ENCODE results near the gene GALNT18. TPM values are rescaled to one million over a fixed set of nuclear protein-coding genes. Genes with fewer than 3 reads are reported as not detected.

GALNT18 gene
- total RNA-seq, 1 donor from 2014 or later = 22.1 TPM

- no peak overlapping the region for H3K27ac ChIP-seq
Observed at GRCh38 chr11:11494348-11494747, 127.5 kb downstream of the GALNT18 start.

GRCh38 chr11:11493698-11494097 lies 128.1 kb downstream of the GALNT18 start:
- TF ChIP-seq POLR2A (IDR thresholded peaks at IDR 0.05) (no peak), POLR2AphosphoS5 (IDR thresholded peaks at IDR 0.05; ENCODE audit: insufficient read depth in 1 of 2, low read depth in 1 of 2) (no peak), CTCF (IDR thresholded peaks at IDR 0.05) (no peak)
- Histone ChIP-seq H3K27ac (no peak overlapping the region), H3K27me3 (no peaks in the 10 kb centered on the region), H3K36me3 (no peaks in the 10 kb centered on the region), H3K4me1 (no peaks in the 10 kb centered on the region), H3K4me3 (no peak overlapping the region), H3K9me3 (no peaks in the 10 kb centered on the region)
- DNase-seq (ENCODE audit: extremely low spot score in 2 of 2) = no peak
- intact Hi-C loops (cut with DNase I) = no loop called here

More at GRCh38 chr11:11494348-11494747, 127.5 kb downstream of the GALNT18 start:
- no peaks in the 10 kb centered on the region for H3K36me3 ChIP-seq
- intact Hi-C loops (cut with DNase I) = no loop called here
- H3K9me3 ChIP-seq = no peaks in the 10 kb centered on the region
- no peak overlapping the region for H3K4me3 ChIP-seq
- no peak for TF ChIP-seq CTCF (IDR thresholded peaks at IDR 0.05)
- TF ChIP-seq POLR2AphosphoS5 (IDR thresholded peaks at IDR 0.05; ENCODE audit: insufficient read depth in 1 of 2, low read depth in 1 of 2) = no peak
- no peak for TF ChIP-seq POLR2A (IDR thresholded peaks at IDR 0.05)
- H3K4me1 ChIP-seq = no peaks in the 10 kb centered on the region
- DNase-seq (ENCODE audit: extremely low spot score in 2 of 2) = no peak
- H3K27me3 ChIP-seq = no peaks in the 10 kb centered on the region

- H3K4me1 ChIP-seq = no peaks in the 10 kb centered on the region
- H3K27me3 ChIP-seq = no peaks in the 10 kb centered on the region
- intact Hi-C loops (cut with DNase I) = no loop called here
- H3K4me3 ChIP-seq = no peak overlapping the region
- H3K27ac ChIP-seq = no peak overlapping the region
- no peaks in the 10 kb centered on the region for H3K36me3 ChIP-seq
- no peak for DNase-seq (ENCODE audit: extremely low spot score in 2 of 2)
- no peaks in the 10 kb centered on the region for H3K9me3 ChIP-seq
- TF ChIP-seq POLR2AphosphoS5 (IDR thresholded peaks at IDR 0.05; ENCODE audit: insufficient read depth in 1 of 2, low read depth in 1 of 2) (no peak), CTCF (IDR thresholded peaks at IDR 0.05) (no peak), POLR2A (IDR thresholded peaks at IDR 0.05) (no peak)
Observed at GRCh38 chr11:11491589-11491988, 130.2 kb downstream of the GALNT18 start.

GRCh38 chr11:11491014-11491413 lies 130.8 kb downstream of the GALNT18 start:
- Histone ChIP-seq H3K4me3 (no peak overlapping the region), H3K36me3 (no peaks in the 10 kb centered on the region), H3K27me3 (no peaks in the 10 kb centered on the region), H3K4me1 (no peaks in the 10 kb centered on the region), H3K9me3 (no peaks in the 10 kb centered on the region), H3K27ac (no peak overlapping the region)
- intact Hi-C loops (cut with DNase I) = no loop called here
- TF ChIP-seq POLR2A (IDR thresholded peaks at IDR 0.05) (no peak), CTCF (IDR thresholded peaks at IDR 0.05) (no peak), POLR2AphosphoS5 (IDR thresholded peaks at IDR 0.05; ENCODE audit: insufficient read depth in 1 of 2, low read depth in 1 of 2) (no peak)
- no peak for DNase-seq (ENCODE audit: extremely low spot score in 2 of 2)

DNA sequence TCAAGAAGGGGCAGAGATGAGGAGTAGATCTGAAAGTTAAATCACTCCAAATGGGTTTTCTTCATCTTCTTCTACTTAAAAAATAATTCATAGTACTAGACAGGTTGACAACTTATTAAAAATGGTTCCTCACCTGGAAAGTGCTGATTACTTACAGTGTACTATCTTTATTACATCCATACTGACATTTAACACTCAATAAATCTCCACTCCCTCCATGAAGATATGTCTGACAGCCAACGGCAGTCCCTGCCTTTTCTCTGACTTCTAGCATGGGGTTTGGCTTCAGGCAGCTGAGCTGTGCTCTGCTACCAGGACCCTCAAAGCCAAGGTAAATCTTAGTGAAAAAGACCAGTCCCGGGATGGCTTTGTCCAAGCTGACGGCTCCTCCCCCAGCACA lies 135.4 kb downstream of the GALNT18 start:
- Histone ChIP-seq H3K27ac (no peak overlapping the region), H3K27me3 (no peaks in the 10 kb centered on the region), H3K4me3 (no peak overlapping the region), H3K36me3 (no peaks in the 10 kb centered on the region), H3K9me3 (no peaks in the 10 kb centered on the region), H3K4me1 (no peaks in the 10 kb centered on the region)
- DNase-seq (ENCODE audit: extremely low spot score in 2 of 2) = no peak
- TF ChIP-seq POLR2A (IDR thresholded peaks at IDR 0.05) (no peak), CTCF (IDR thresholded peaks at IDR 0.05) (no peak), POLR2AphosphoS5 (IDR thresholded peaks at IDR 0.05; ENCODE audit: insufficient read depth in 1 of 2, low read depth in 1 of 2) (no peak)
- intact Hi-C loops (cut with DNase I) = no loop called here
